HCT116 (cell line): ENCODE data around the gene STK32B. TPM values are rescaled to one million over a fixed set of nuclear protein-coding genes. Genes with fewer than 3 reads are reported as not detected.

Source experiments
- ATAC-seq: fragments of 200-7000 bp; cut with Tn5 transposase; 2 replicates; pipeline ENCODE4 v1.9.1; 2020; ENCODE audit warnings: mild to moderate bottlenecking, moderate library complexity
- BruUV-seq: library from RNA; stranded (reverse); fragments of 400-500 nt; replicated peaks from 2 replicates; lab custom pipeline; 2021; lab: Mats Ljungman, UMichigan
- CTCF ChIA-PET: fragments of 300-600 bp; sonication (Branson Sonifier 250); formaldehyde crosslinking; loops from one replicate; lab custom pipeline; 2021; ENCODE audit warnings: antibody characterized with exemption; lab: Charles Lee
- POLR2A ChIA-PET: fragments of 300-600, 350-600 bp; sonication (Branson Sonifier 250); formaldehyde crosslinking; loops from one replicate; lab custom pipeline; 2021; ENCODE audit warnings: antibody characterized with exemption; lab: Charles Lee
- RAD21 ChIA-PET, 2 experiments: fragments of 300-600 bp; sonication (Branson Sonifier 250); formaldehyde crosslinking; loops; one replicate each; lab custom pipeline; 2023; ENCODE audit warnings: low total read pairs in 2 of 2; ENCODE audit not compliant: uncharacterized antibody in 2 of 2, unreplicated experiment in 2 of 2, low non-redundant PET in 1 of 2; lab: Charles Lee
- DNase-seq: peaks from one replicate; pipeline ENCODE4 v3.0.0-alpha.2; 2010; ENCODE audit warnings: low read depth, low spot score
- H2AFZ ChIP-seq: fragments of 200-600 bp; shearing (Covaris generic), sonication (generic); 2 replicates; pipeline ENCODE4 v1.6.1; 2017; ENCODE audit warnings: low read depth, mixed run types, mixed read lengths, antibody characterized with exemption, low read length; ENCODE audit not compliant: poor library complexity, severe bottlenecking
- H3K27ac ChIP-seq: 2 replicates; pipeline ENCODE4 v1.5.1; 2012; ENCODE audit warnings: low read depth, low read length
- H3K27me3 ChIP-seq: fragments of 200-600 bp; sonication (generic); 2 replicates; pipeline ENCODE4 v1.6.1; 2016; ENCODE audit warnings: mixed run types, low read length, mixed read lengths; ENCODE audit not compliant: insufficient read depth
- H3K36me3 ChIP-seq, 2 experiments: fragments of 200-500 bp in 1 of 2; fragments of 200-600 bp in 1 of 2; sonication (Bioruptor generic) in 1 of 2; sonication (generic) in 1 of 2; 2 replicates each; pipeline versions ENCODE4 v1.5.1 to v1.6.1; 2014 to 2016; ENCODE audit warnings: low read length in 2 of 2, inconsistent platforms in 1 of 2, mixed read lengths in 1 of 2, mixed run types in 1 of 2; ENCODE audit not compliant: insufficient read depth in 2 of 2, control insufficient read depth in 1 of 2
- H3K4me1 ChIP-seq, 2 experiments: fragments of 200-600 bp in 1 of 2; sonication (generic) in 1 of 2; 2 replicates each; pipeline versions ENCODE4 v1.5.1 to v1.6.1; 2012 to 2017; ENCODE audit warnings: low read length in 2 of 2, inconsistent platforms in 1 of 2, mild to moderate bottlenecking in 1 of 2, mixed read lengths in 1 of 2, mixed run types in 1 of 2, moderate library complexity in 1 of 2; ENCODE audit not compliant: insufficient read depth in 2 of 2, control insufficient read depth in 1 of 2
- H3K4me2 ChIP-seq: fragments of 200-600 bp; sonication (generic); 2 replicates; pipeline ENCODE4 v1.6.1; 2017; ENCODE audit warnings: mixed run types, low read length, mixed read lengths
- H3K4me3 ChIP-seq, 2 experiments: fragments of 200-600 bp in 1 of 2; sonication (generic) in 1 of 2; replicated peaks in 1 of 2; 2 replicates each; pipeline ENCODE4 v1.5.1; 2011 to 2016; ENCODE audit warnings: low read length in 2 of 2, control low read depth in 1 of 2, low read depth in 1 of 2, mild to moderate bottlenecking in 1 of 2, mixed read lengths in 1 of 2, mixed run types in 1 of 2
- H3K79me2 ChIP-seq: fragments of 200-600 bp; sonication (generic); 2 replicates; pipeline ENCODE4 v1.6.1; 2017; ENCODE audit warnings: mild to moderate bottlenecking, mixed run types, low read length, moderate library complexity, mixed read lengths; ENCODE audit not compliant: insufficient read depth
- H3K9ac ChIP-seq: fragments of 200-600 bp; sonication (generic); 2 replicates; pipeline ENCODE4 v1.6.1; 2016; ENCODE audit warnings: low read length, mixed read lengths
- H3K9me2 ChIP-seq: fragments of 200-600 bp; sonication (generic), shearing (Covaris generic); 2 replicates; pipeline ENCODE4 v1.6.1; 2017; ENCODE audit warnings: mixed run types, mild to moderate bottlenecking, moderate library complexity; ENCODE audit not compliant: insufficient read depth
- H3K9me3 ChIP-seq, 2 experiments: fragments of 200-500 bp in 1 of 2; fragments of 200-600 bp in 1 of 2; sonication (Bioruptor generic) in 1 of 2; sonication (generic) in 1 of 2; 2 replicates each; pipeline ENCODE4 v1.6.1; 2014 to 2017; ENCODE audit warnings: low read length in 2 of 2, mixed read lengths in 2 of 2, inconsistent platforms in 1 of 2, low read depth in 1 of 2, mild to moderate bottlenecking in 1 of 2, mixed run types in 1 of 2, moderate library complexity in 1 of 2; ENCODE audit not compliant: control insufficient read depth in 1 of 2, insufficient read depth in 1 of 2
- H4K20me1 ChIP-seq: fragments of 200-600 bp; sonication (generic), shearing (Covaris generic); 2 replicates; pipeline ENCODE4 v1.6.1; 2017; ENCODE audit warnings: mixed run types, mild to moderate bottlenecking, moderate library complexity; ENCODE audit not compliant: insufficient read depth
- CBX3 ChIP-seq: IDR thresholded peaks from 2 replicates; pipeline ENCODE4 v1.6.1; 2012; ENCODE audit warnings: low read depth
- CEBPB ChIP-seq: IDR thresholded peaks from 2 replicates; pipeline ENCODE4 v1.6.1; 2012; ENCODE audit warnings: low read depth
- ELF1 ChIP-seq: IDR thresholded peaks from 2 replicates; pipeline ENCODE4 v1.6.1; 2012; ENCODE audit warnings: low read depth, borderline replicate concordance
- FOSL1 ChIP-seq: IDR thresholded peaks from 2 replicates; pipeline ENCODE4 v1.6.1; 2012; ENCODE audit warnings: low read depth
- JUND ChIP-seq: IDR thresholded peaks from 2 replicates; pipeline ENCODE4 v1.6.1; 2012
- POLR2AphosphoS5 ChIP-seq: IDR thresholded peaks from 2 replicates; pipeline ENCODE4 v1.6.1; 2011; ENCODE audit warnings: mild to moderate bottlenecking, low read depth, low read length, moderate library complexity
- RAD21 ChIP-seq: IDR thresholded peaks from 2 replicates; pipeline ENCODE4 v1.6.1; 2012; ENCODE audit warnings: low read depth, mild to moderate bottlenecking
- SIN3A ChIP-seq: IDR thresholded peaks from 2 replicates; pipeline ENCODE4 v1.6.1; 2012; ENCODE audit warnings: low read depth
- SP1 ChIP-seq: IDR thresholded peaks from 2 replicates; pipeline ENCODE4 v1.6.1; 2012; ENCODE audit warnings: low read depth
- SRF ChIP-seq: IDR thresholded peaks from 2 replicates; pipeline ENCODE4 v1.6.1; 2012; ENCODE audit warnings: low read depth
- YY1 ChIP-seq: IDR thresholded peaks from 2 replicates; pipeline ENCODE4 v1.6.1; 2011; ENCODE audit warnings: low read length, low read depth, moderate library complexity, mild to moderate bottlenecking; ENCODE audit not compliant: insufficient replicate concordance; ENCODE audit errors: extremely low read depth
- ZFX ChIP-seq: fragments of 450-650 bp; IDR thresholded peaks from 2 replicates; pipeline ENCODE4 v1.6.1; 2017
- ZNF274 ChIP-seq: fragments of 200-500 bp; sonication (Bioruptor generic); IDR thresholded peaks from 2 replicates; pipeline ENCODE4 v1.6.1; 2014; ENCODE audit warnings: mild to moderate bottlenecking, low read depth, low read length, inconsistent platforms
- intact Hi-C: fragments of 100-400 bp; cut with micrococcal nuclease; formaldehyde crosslinking; loops from 2 replicates; pipeline ENCODE4 v1.10.0; 2022
- total RNA-seq: library from RNA; stranded (reverse); gene quantifications from one replicate; pipeline ENCODE4 v1.2.1, GENCODE V29; 2021; ENCODE audit not compliant: unreplicated experiment
- TF ChIP-seq, protein P1 (sequence below), 3 experiments: fragments of 200-600 bp in 1 of 3; sonication (generic) in 1 of 3; IDR thresholded peaks in 2 of 3; conservative IDR thresholded peaks in 1 of 3; 2 replicates each; pipeline ENCODE4 v1.5.1; 2012 to 2017; ENCODE audit warnings: low read depth in 2 of 3, low read length in 2 of 3, antibody characterized with exemption in 1 of 3, borderline replicate concordance in 1 of 3, control low read depth in 1 of 3, mild to moderate bottlenecking in 1 of 3, mixed read lengths in 1 of 3, mixed run types in 1 of 3, moderate library complexity in 1 of 3; ENCODE audit not compliant: insufficient read depth in 1 of 3
- TF ChIP-seq, protein P2 (sequence below): IDR thresholded peaks from 2 replicates; pipeline ENCODE4 v1.6.1; 2012
- TF ChIP-seq, protein P3 (sequence below): IDR thresholded peaks from 2 replicates; pipeline ENCODE4 v1.6.1; 2012; ENCODE audit warnings: low read depth
- TF ChIP-seq, protein P4 (sequence below): IDR thresholded peaks from 2 replicates; pipeline ENCODE4 v1.6.1; 2012
- TF ChIP-seq, protein P5 (sequence below): IDR thresholded peaks from 2 replicates; pipeline ENCODE4 v1.6.1; 2011; ENCODE audit warnings: mild to moderate bottlenecking, low read length, moderate library complexity; ENCODE audit not compliant: insufficient replicate concordance; ENCODE audit errors: extremely low read depth

Gene STK32B
- total RNA-seq, 1 experiment from 2014 or later: not detected

DNA sequence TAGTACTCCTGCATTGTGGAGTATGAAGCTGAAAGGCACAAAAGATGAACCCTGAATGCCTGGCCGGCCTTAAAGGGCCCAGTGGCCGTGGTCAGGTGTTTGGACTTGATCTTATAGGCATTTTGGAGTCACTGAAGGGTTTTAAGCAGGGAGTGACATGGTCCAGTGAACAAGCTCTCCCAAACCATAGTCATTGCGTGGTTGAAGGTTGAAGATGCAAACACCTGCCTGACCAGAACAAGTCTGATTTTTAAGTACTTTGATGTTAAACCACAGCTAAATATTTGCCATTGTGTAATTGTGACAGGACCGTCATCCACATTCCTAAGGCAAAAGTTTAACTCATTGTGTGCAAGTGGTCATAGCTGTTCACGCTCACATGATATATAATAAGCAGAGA lies 3.3 kb downstream of the STK32B start:
- Histone ChIP-seq H2AFZ (no peak overlapping the region), H3K4me1 (no peaks in the 10 kb centered on the region), H3K36me3 (no peaks in the 10 kb centered on the region), H4K20me1 (no peaks in the 10 kb centered on the region), H3K27me3 (peaks cover 25% of the 10 kb centered on the region; the same call in 1 of the 2 replicates), H3K9ac (no peak overlapping the region), H3K4me3 (no peak overlapping the region), H3K9me2 (no peaks in the 10 kb centered on the region), H3K9me3 (no peaks in the 10 kb centered on the region), H3K27ac (no peak overlapping the region), H3K79me2 (no peaks in the 10 kb centered on the region), H3K4me2 (no peak overlapping the region)
- ChIA-PET RAD21 (interaction anchor here in 1 of 2 experiments (0.7 kb wide), 1 partner anchor 734 kb away, joined by 3 read pairs; no protein-coding TSS in a partner anchor), POLR2A (no interaction called here), CTCF (no interaction called here)
- ATAC-seq: no peak
- TF ChIP-seq, protein P1, sequence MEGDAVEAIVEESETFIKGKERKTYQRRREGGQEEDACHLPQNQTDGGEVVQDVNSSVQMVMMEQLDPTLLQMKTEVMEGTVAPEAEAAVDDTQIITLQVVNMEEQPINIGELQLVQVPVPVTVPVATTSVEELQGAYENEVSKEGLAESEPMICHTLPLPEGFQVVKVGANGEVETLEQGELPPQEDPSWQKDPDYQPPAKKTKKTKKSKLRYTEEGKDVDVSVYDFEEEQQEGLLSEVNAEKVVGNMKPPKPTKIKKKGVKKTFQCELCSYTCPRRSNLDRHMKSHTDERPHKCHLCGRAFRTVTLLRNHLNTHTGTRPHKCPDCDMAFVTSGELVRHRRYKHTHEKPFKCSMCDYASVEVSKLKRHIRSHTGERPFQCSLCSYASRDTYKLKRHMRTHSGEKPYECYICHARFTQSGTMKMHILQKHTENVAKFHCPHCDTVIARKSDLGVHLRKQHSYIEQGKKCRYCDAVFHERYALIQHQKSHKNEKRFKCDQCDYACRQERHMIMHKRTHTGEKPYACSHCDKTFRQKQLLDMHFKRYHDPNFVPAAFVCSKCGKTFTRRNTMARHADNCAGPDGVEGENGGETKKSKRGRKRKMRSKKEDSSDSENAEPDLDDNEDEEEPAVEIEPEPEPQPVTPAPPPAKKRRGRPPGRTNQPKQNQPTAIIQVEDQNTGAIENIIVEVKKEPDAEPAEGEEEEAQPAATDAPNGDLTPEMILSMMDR (IDR thresholded peaks at IDR 0.05 in 2 of 3, conservative IDR thresholded peaks at IDR 0.05 in 1 of 3; ENCODE audit: borderline replicate concordance in 1 of 3, insufficient read depth in 1 of 3, low read depth in 2 of 3, low read length in 2 of 3): no peak
- TF ChIP-seq ZNF274 (no peak), SRF (no peak), SP1 (no peak), CEBPB (no peak), FOSL1 (no peak), CBX3 (no peak), RAD21 (no peak), ZFX (no peak), YY1 (no peak), SIN3A (no peak), ELF1 (no peak), JUND (no peak), POLR2AphosphoS5 (no peak)
- TF ChIP-seq, protein P2, sequence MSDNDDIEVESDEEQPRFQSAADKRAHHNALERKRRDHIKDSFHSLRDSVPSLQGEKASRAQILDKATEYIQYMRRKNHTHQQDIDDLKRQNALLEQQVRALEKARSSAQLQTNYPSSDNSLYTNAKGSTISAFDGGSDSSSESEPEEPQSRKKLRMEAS: no peak
- TF ChIP-seq, protein P3, sequence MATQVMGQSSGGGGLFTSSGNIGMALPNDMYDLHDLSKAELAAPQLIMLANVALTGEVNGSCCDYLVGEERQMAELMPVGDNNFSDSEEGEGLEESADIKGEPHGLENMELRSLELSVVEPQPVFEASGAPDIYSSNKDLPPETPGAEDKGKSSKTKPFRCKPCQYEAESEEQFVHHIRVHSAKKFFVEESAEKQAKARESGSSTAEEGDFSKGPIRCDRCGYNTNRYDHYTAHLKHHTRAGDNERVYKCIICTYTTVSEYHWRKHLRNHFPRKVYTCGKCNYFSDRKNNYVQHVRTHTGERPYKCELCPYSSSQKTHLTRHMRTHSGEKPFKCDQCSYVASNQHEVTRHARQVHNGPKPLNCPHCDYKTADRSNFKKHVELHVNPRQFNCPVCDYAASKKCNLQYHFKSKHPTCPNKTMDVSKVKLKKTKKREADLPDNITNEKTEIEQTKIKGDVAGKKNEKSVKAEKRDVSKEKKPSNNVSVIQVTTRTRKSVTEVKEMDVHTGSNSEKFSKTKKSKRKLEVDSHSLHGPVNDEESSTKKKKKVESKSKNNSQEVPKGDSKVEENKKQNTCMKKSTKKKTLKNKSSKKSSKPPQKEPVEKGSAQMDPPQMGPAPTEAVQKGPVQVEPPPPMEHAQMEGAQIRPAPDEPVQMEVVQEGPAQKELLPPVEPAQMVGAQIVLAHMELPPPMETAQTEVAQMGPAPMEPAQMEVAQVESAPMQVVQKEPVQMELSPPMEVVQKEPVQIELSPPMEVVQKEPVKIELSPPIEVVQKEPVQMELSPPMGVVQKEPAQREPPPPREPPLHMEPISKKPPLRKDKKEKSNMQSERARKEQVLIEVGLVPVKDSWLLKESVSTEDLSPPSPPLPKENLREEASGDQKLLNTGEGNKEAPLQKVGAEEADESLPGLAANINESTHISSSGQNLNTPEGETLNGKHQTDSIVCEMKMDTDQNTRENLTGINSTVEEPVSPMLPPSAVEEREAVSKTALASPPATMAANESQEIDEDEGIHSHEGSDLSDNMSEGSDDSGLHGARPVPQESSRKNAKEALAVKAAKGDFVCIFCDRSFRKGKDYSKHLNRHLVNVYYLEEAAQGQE: no peak
- TF ChIP-seq, protein P4, sequence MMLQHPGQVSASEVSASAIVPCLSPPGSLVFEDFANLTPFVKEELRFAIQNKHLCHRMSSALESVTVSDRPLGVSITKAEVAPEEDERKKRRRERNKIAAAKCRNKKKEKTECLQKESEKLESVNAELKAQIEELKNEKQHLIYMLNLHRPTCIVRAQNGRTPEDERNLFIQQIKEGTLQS: no peak
- TF ChIP-seq, protein P5, sequence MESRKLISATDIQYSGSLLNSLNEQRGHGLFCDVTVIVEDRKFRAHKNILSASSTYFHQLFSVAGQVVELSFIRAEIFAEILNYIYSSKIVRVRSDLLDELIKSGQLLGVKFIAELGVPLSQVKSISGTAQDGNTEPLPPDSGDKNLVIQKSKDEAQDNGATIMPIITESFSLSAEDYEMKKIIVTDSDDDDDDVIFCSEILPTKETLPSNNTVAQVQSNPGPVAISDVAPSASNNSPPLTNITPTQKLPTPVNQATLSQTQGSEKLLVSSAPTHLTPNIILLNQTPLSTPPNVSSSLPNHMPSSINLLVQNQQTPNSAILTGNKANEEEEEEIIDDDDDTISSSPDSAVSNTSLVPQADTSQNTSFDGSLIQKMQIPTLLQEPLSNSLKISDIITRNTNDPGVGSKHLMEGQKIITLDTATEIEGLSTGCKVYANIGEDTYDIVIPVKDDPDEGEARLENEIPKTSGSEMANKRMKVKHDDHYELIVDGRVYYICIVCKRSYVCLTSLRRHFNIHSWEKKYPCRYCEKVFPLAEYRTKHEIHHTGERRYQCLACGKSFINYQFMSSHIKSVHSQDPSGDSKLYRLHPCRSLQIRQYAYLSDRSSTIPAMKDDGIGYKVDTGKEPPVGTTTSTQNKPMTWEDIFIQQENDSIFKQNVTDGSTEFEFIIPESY: no peak
- intact Hi-C loops: no loop called here
- no peak for DNase-seq
- no TSS peak for BruUV-seq
